SK-N-SH (cell line): ENCODE measurements around the gene GNE.

Experiments
- CHD2 ChIP-seq: fragments of 150-350 bp; IDR thresholded peaks from 2 replicates; pipeline ENCODE4 v1.6.1; 2018; ENCODE audit warnings: low read length; ENCODE audit not compliant: partially characterized antibody
- EZH2phosphoT487 ChIP-seq: fragments of 200-600 bp; sonication (generic); IDR thresholded peaks from 2 replicates; pipeline ENCODE4 v1.6.1; 2017; ENCODE audit warnings: low read depth, mixed run types, mild to moderate bottlenecking, antibody characterized with exemption, moderate library complexity, borderline replicate concordance
- FOXJ3 ChIP-seq: sonication (generic); formaldehyde crosslinking; IDR thresholded peaks from 2 replicates; pipeline ENCODE4 v1.5.1; 2020; ENCODE audit warnings: mild to moderate bottlenecking, missing genetic modification reagents
- GATA2 ChIP-seq: sonication (generic); formaldehyde crosslinking; IDR thresholded peaks from 2 replicates; pipeline ENCODE4 v1.5.0; 2020; ENCODE audit warnings: mild to moderate bottlenecking, missing genetic modification reagents
- MXI1 ChIP-seq: IDR thresholded peaks from 2 replicates; pipeline ENCODE4 v1.6.1; 2012; ENCODE audit warnings: mild to moderate bottlenecking, low read depth, low read length, improper control_type of control experiment
- NRF1 ChIP-seq: IDR thresholded peaks from 2 replicates; pipeline ENCODE4 v1.6.1; 2012; ENCODE audit warnings: low read depth, mild to moderate bottlenecking, low read length
- RFX5 ChIP-seq: IDR thresholded peaks from 2 replicates; pipeline ENCODE4 v1.6.1; 2012; ENCODE audit warnings: mild to moderate bottlenecking, improper control_type of control experiment, low read length
- RXRA ChIP-seq: IDR thresholded peaks from 2 replicates; pipeline ENCODE4 v1.4.0; 2012; ENCODE audit warnings: low read depth, mild to moderate bottlenecking, borderline replicate concordance
- SMC3 ChIP-seq: IDR thresholded peaks from 2 replicates; pipeline ENCODE4 v1.6.1; 2012; ENCODE audit warnings: low read depth, low read length, improper control_type of control experiment
- TCF12 ChIP-seq: IDR thresholded peaks from 2 replicates; pipeline ENCODE4 v1.4.0; 2012
- TF ChIP-seq, protein P1 (sequence below): fragments of 200-600 bp; sonication (generic); IDR thresholded peaks from 2 replicates; pipeline ENCODE4 v1.6.1; 2017; ENCODE audit warnings: antibody characterized with exemption, mild to moderate bottlenecking, moderate library complexity
- TF ChIP-seq, protein P2 (sequence below): IDR thresholded peaks from 2 replicates; pipeline ENCODE4 v1.6.1; 2012; ENCODE audit warnings: mild to moderate bottlenecking, low read depth, low read length, moderate library complexity

DNA sequence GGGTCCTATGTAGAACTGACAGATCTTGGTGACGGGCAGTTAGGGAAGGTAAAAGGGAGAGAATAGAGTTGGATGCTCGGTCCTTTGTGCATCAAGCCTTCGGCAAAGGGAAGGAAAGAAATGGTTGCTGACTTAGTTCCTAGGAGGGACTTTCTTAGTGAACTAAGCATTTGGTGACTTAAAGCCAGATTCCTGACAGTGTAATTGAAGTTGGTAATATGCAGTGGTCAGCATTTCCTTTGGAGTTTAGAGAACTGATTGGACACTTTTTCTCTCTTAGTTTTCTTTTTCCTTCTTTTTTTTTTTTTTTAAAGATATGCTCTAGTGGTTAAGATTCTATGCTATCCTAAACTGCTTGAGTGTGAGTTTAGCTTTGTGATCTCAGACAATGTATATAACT lies 65.2 kb downstream of the GNE start:
- TF ChIP-seq, protein P1, sequence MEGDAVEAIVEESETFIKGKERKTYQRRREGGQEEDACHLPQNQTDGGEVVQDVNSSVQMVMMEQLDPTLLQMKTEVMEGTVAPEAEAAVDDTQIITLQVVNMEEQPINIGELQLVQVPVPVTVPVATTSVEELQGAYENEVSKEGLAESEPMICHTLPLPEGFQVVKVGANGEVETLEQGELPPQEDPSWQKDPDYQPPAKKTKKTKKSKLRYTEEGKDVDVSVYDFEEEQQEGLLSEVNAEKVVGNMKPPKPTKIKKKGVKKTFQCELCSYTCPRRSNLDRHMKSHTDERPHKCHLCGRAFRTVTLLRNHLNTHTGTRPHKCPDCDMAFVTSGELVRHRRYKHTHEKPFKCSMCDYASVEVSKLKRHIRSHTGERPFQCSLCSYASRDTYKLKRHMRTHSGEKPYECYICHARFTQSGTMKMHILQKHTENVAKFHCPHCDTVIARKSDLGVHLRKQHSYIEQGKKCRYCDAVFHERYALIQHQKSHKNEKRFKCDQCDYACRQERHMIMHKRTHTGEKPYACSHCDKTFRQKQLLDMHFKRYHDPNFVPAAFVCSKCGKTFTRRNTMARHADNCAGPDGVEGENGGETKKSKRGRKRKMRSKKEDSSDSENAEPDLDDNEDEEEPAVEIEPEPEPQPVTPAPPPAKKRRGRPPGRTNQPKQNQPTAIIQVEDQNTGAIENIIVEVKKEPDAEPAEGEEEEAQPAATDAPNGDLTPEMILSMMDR, result no peak
- no peak for TF ChIP-seq CHD2
- TF ChIP-seq GATA2 (CRISPR knock-in tag), result no peak
- no peak for TF ChIP-seq TCF12
- TF ChIP-seq MXI1, result no peak
- no peak for TF ChIP-seq SMC3
- no peak for TF ChIP-seq RFX5
- TF ChIP-seq RXRA, result no peak
- no peak for TF ChIP-seq NRF1
- no peak for TF ChIP-seq EZH2phosphoT487
- TF ChIP-seq, protein P2, sequence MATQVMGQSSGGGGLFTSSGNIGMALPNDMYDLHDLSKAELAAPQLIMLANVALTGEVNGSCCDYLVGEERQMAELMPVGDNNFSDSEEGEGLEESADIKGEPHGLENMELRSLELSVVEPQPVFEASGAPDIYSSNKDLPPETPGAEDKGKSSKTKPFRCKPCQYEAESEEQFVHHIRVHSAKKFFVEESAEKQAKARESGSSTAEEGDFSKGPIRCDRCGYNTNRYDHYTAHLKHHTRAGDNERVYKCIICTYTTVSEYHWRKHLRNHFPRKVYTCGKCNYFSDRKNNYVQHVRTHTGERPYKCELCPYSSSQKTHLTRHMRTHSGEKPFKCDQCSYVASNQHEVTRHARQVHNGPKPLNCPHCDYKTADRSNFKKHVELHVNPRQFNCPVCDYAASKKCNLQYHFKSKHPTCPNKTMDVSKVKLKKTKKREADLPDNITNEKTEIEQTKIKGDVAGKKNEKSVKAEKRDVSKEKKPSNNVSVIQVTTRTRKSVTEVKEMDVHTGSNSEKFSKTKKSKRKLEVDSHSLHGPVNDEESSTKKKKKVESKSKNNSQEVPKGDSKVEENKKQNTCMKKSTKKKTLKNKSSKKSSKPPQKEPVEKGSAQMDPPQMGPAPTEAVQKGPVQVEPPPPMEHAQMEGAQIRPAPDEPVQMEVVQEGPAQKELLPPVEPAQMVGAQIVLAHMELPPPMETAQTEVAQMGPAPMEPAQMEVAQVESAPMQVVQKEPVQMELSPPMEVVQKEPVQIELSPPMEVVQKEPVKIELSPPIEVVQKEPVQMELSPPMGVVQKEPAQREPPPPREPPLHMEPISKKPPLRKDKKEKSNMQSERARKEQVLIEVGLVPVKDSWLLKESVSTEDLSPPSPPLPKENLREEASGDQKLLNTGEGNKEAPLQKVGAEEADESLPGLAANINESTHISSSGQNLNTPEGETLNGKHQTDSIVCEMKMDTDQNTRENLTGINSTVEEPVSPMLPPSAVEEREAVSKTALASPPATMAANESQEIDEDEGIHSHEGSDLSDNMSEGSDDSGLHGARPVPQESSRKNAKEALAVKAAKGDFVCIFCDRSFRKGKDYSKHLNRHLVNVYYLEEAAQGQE, result no peak
- no peak for TF ChIP-seq FOXJ3
